SK-N-MC (cell line): ENCODE measurements around the gene PDE11A.

Experiments
- DNase-seq: peaks from one replicate; pipeline ENCODE4 v3.0.0-alpha.2; 2011; ENCODE audit warnings: low read depth, low spot score
- H3K27ac ChIP-seq: fragments of 200-600 bp; sonication (generic); 2 replicates; pipeline ENCODE4 v1.5.1; 2016; ENCODE audit warnings: mixed run types
- H3K36me3 ChIP-seq: fragments of 200-600 bp; sonication (generic); 2 replicates; pipeline ENCODE4 v1.6.1; 2017; ENCODE audit warnings: antibody characterized with exemption, low read length, mixed read lengths; ENCODE audit not compliant: insufficient read depth
- H3K4me3 ChIP-seq: fragments of 200-600 bp; sonication (generic); 2 replicates; pipeline ENCODE4 v1.5.1; 2016
- H3K9ac ChIP-seq: fragments of 200-600 bp; sonication (generic); 2 replicates; pipeline ENCODE4 v1.8.0; 2017; ENCODE audit warnings: mixed run types, mixed read lengths; ENCODE audit not compliant: insufficient read length
- H3K9me3 ChIP-seq: fragments of 200-600 bp; sonication (generic); 2 replicates; pipeline ENCODE4 v1.6.1; 2017; ENCODE audit warnings: low read depth, mild to moderate bottlenecking, antibody characterized with exemption, low read length, moderate library complexity, mixed read lengths
- EZH2 ChIP-seq: fragments of 200-600 bp; sonication (generic); IDR thresholded peaks from one replicate; pipeline ENCODE4 v1.6.1; 2017; ENCODE audit warnings: antibody characterized with exemption
- FOXP2 ChIP-seq: optimal IDR thresholded peaks from 2 replicates; pipeline ENCODE3; 2011; ENCODE audit warnings: mild to moderate bottlenecking, moderate library complexity; ENCODE audit not compliant: insufficient read depth; ENCODE audit errors: extremely low read length, control extremely low read depth
- POLR2AphosphoS5 ChIP-seq: IDR thresholded peaks from 2 replicates; pipeline ENCODE4 v1.6.1; 2012; ENCODE audit warnings: mild to moderate bottlenecking, low read depth, low read length, borderline replicate concordance

PDE11A gene

DNA sequence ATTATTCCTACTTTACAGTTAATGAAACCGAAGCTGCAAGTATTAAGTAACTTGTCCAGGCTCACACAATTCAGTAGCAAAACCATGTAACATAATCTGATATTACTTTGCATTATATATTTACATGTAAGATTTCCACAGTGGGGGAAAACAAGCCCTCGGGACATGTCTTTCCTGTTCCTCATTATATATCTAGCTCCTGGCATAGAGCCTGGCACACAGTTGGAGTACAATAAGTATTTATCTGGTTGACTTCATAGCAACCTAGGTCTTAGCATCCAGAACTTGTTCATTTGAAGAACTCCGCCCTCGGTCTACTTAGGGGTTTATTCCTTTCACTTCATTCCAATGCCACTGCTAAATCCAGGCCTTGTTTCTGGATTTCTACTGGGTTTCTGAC, 38.1 kb upstream of the PDE11A start:
- Histone ChIP-seq H3K27ac (peak overlapping the region; percentile 60), H3K36me3 (no peaks in the 10 kb centered on the region), H3K9ac (no peak overlapping the region), H3K4me3 (peak overlapping the region; percentile 39), H3K9me3 (no peaks in the 10 kb centered on the region)
- TF ChIP-seq FOXP2 (no peak), POLR2AphosphoS5 (no peak; the same call in 1 of the 2 replicates), EZH2 (no peak)
- DNase-seq = peak; percentile 94

DNA sequence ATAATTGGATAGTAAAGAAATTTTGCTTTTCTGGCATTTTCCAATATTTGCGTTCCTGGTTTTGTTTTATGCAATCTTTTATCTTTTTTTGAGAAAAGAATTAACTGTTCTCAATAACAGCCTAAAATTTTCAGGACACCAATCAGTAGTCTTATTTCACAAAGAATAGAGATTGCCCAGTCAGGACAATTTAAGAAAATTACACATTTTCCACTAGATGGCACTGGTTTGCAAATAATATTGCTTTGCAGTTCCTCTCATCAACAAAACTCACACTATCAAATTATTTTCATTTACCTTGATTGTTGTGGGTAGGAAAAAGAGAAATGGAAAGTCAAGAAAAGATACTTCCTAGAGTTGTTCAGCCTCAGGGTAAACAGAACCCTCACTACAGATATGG, 37.2 kb upstream of the PDE11A start:
- Histone ChIP-seq H3K27ac (peak overlapping the region; percentile 60; the same call in 1 of the 2 replicates), H3K9ac (no peak overlapping the region), H3K36me3 (no peaks in the 10 kb centered on the region), H3K4me3 (peak overlapping the region; percentile 20; the same call in 1 of the 2 replicates), H3K9me3 (no peaks in the 10 kb centered on the region)
- TF ChIP-seq EZH2 (no peak), POLR2AphosphoS5 (no peak), FOXP2 (no peak)
- DNase-seq = peak; percentile 53

DNA sequence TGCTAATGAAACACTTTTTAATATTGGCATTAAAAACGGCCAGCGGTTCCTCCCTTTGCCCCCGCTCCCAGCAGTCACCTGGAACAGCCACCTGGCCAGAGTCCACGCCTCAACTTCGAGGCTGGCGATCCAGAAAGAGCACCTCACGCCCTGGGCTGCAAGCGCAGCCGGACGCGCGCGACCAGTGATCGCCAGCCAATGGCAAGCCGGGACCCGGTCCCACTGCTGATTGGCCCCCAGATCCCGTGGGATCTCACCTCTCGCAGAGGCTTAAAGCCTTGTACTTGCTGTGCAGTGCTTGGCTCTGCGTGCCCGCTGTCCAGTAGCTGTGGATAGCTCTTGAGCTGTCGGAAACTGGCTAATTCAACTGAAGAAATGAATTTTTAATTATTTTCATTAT, 35.6 kb upstream of the PDE11A start:
- TF ChIP-seq POLR2AphosphoS5 = no peak
- no peak for TF ChIP-seq EZH2
- no peak for TF ChIP-seq FOXP2
- Histone ChIP-seq H3K9ac (no peak overlapping the region), H3K9me3 (no peaks in the 10 kb centered on the region), H3K36me3 (no peaks in the 10 kb centered on the region), H3K4me3 (no peak overlapping the region), H3K27ac (no peak overlapping the region)
- no peak for DNase-seq

DNA sequence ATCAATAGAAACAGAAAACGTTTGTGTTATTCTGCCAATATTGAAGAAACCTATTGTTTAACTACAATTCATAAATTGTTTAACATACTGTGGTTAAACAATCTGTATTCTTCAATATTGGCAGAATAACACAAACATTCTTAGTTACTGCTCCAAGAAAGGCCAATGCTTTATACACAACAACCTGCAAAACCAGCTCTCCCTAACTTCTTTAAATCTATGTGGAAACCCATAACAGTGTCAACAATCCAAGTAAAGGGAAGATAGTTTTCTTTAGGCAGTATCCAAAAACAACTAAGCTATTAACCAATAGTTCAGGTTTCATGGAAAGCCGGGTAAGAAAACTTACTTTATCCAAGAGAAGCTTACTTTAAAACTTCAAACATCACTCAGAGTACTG, 33.5 kb upstream of the PDE11A start:
- no peaks in the 10 kb centered on the region for H3K36me3 ChIP-seq
- H3K4me3 ChIP-seq = no peak overlapping the region
- no peaks in the 10 kb centered on the region for H3K9me3 ChIP-seq
- H3K27ac ChIP-seq = no peak overlapping the region
- TF ChIP-seq EZH2 (no peak), FOXP2 (no peak), POLR2AphosphoS5 (no peak)
- H3K9ac ChIP-seq = no peak overlapping the region
- DNase-seq = no peak

DNA sequence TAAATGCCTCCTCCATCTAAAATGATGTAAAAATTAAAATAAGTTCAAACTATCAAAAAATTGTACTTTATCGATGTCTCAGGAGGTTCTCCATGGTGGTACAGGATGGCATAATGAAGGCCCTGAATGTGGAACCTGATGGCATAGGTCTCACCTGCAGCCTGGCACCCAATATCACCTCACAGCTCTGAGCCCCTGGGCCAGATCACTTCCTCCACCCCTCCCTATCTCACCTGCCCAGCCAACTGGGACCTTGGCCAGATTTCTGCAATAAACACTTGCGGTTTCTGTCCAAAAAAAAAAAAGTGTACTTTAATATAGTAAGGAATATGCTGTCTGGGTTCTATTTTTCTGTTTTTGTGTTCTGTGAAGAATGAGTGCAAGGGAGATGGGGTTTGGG, 33.0 kb upstream of the PDE11A start:
- no peaks in the 10 kb centered on the region for H3K36me3 ChIP-seq
- no peaks in the 10 kb centered on the region for H3K9me3 ChIP-seq
- H3K9ac ChIP-seq = no peak overlapping the region
- TF ChIP-seq POLR2AphosphoS5 = no peak
- no peak for TF ChIP-seq FOXP2
- TF ChIP-seq EZH2 = no peak
- no peak for DNase-seq
- H3K27ac ChIP-seq = no peak overlapping the region
- no peak overlapping the region for H3K4me3 ChIP-seq

DNA sequence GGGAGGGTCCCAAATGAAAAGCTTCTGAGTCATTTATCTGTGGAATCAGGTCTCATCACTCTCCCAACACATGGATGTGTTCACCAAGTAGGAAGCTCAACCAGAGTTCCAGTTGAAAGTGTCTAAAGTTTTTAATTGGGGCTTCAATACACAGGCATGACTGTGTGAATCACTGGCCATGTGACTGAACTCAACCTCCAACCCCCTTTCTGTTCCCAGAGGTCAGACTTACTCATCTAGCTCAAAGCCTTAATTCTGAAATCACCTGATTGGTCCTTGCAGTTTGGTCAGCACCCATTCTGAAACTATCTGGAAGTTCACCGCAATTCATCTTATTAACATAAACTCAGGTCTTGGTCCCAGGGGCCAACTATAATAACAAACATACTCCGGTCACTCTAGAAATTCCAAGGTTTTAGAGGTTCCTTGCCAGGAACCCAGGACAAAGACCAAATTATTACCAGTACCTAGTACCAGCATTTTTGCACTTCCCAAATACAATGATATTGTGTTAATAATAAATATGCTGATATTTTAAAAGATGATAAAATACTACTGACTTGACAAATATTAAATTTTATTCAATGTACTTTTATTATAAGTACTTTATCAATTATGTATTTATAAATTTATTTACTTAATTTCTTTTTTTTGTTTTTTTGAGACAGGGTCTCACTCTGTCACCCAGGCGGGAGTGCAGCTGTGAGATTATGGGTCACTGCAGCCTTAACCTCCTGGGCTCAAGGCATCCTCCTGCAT, 28.9 kb upstream of the PDE11A start:
- DNase-seq = no peak
- H3K36me3 ChIP-seq = no peaks in the 10 kb centered on the region
- H3K9ac ChIP-seq = no peak overlapping the region
- H3K27ac ChIP-seq = no peak overlapping the region
- no peaks in the 10 kb centered on the region for H3K9me3 ChIP-seq
- TF ChIP-seq POLR2AphosphoS5 (no peak), EZH2 (no peak), FOXP2 (no peak)
- H3K4me3 ChIP-seq = no peak overlapping the region

DNA sequence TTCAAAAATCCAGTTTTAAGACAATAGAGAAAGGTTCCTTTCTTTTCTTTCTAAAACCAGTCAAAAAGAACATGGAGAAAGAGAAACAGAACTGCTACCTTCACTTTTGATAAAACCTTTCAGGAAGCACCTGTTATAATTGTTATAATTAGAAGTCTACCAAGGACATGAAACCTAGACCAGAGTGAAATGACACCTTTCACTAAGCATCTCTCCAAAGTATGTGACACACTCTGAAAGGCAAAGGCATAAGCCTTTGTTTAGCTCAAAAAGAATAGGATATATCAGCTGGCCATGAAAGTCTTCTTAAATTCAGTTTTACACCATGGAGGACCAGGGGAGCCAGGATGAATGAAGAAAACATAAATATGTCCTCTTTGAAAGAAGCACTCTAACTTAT, 20.9 kb upstream of the PDE11A start:
- H3K27ac ChIP-seq = no peak overlapping the region
- H3K9me3 ChIP-seq = no peaks in the 10 kb centered on the region
- no peaks in the 10 kb centered on the region for H3K36me3 ChIP-seq
- TF ChIP-seq POLR2AphosphoS5 (no peak), EZH2 (no peak), FOXP2 (no peak)
- no peak for DNase-seq
- H3K4me3 ChIP-seq = no peak overlapping the region
- no peak overlapping the region for H3K9ac ChIP-seq

DNA sequence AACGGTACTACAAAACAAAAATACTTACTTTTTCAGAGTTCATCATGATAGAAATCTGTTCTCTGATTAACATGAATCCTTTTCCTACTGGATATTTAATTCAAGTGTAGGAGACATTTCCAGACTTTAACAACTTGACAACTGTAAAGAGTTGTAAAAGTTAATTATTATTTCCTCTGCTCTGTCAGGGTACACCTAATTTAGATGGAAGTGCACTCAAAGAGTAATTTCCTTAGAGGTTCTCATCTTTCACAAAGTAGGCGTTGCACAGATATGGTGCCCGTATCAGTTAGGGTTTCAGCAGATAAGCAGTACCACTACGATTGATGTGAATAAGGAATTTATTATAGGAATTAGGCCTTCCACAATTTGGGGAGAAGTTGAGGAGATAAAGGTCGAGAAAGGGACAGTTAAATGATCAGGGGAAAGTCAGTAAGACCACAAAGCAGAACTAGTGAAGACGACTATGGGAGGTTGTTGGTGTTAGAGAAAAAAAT, 16.2 kb upstream of the PDE11A start:
- TF ChIP-seq FOXP2 (no peak), EZH2 (no peak), POLR2AphosphoS5 (no peak)
- no peaks in the 10 kb centered on the region for H3K36me3 ChIP-seq
- no peak for DNase-seq
- no peaks in the 10 kb centered on the region for H3K9me3 ChIP-seq
- H3K27ac ChIP-seq = no peak overlapping the region
- H3K4me3 ChIP-seq = no peak overlapping the region
- no peak overlapping the region for H3K9ac ChIP-seq

DNA sequence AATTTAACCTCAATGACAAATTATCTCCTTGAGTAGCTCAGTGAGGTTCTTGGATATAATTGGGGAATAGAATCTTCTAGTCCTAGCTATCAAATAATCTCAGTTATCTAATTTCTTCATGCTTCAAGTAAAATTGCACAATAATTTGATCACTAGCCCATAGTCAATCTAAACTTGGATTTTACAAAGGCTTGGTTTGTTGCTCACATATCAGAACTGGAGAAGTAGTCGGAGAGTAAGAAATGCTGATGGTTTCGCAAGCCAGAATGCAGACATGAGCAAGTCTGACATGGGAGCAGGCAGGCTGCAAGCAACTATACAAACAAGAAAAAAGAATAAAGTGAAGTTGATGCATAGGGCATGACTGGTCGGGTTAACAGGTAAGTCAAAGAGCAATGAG, 11.7 kb upstream of the PDE11A start:
- H3K27ac ChIP-seq = no peak overlapping the region
- no peak for TF ChIP-seq EZH2
- TF ChIP-seq POLR2AphosphoS5 = no peak
- TF ChIP-seq FOXP2 = no peak
- no peaks in the 10 kb centered on the region for H3K9me3 ChIP-seq
- no peak overlapping the region for H3K4me3 ChIP-seq
- no peaks in the 10 kb centered on the region for H3K36me3 ChIP-seq
- DNase-seq = no peak
- no peak overlapping the region for H3K9ac ChIP-seq
